ENCODE results near the gene PHLDB2.

PHLDB2 gene

GRCh38 chr3:111881480-111881879 is 22.4 kb downstream of the PHLDB2 start:
- in situ Hi-C loops (cut with MboI; ENCODE audit: low sequenced_read_pairs): no loop called here

DNA sequence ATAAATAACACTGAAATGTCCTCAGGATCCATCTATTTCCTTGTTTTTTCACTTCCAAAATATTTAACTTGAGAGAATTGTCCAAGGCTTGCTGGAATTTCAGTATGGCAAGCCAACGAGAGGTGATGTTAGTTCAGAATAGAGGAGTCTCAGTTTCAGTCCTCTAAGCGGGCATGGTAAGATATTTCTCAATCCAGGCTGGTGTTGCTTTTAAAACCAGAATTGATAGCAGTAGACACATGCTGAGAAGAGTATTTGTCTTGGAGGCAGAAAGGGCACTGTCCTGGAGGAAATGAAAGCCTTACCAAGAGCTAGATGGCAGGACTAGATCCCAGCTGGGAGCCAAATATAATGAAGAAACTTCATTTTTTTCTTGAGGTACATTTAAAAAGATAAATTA is 23.1 kb downstream of the PHLDB2 start:
- in situ Hi-C loops (cut with MboI; ENCODE audit: low sequenced_read_pairs): no loop called here

DNA sequence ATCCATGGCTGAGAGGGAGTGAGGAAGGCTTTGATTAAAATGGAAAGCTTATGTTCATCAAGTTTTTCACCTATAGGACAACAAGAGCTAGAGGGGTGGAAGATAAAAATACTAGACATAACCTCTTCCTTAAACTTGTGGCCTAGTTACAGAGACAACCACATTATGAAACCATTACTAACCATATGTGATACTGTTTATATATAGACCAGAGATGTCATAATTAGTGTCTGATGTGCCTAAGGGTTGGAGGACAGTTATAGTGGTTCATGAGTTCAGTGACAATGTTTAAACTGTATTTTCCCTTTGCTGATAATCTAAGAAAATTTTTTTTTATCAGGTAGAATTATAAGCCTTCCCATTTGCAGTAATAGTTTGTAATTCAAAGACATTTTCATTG is 23.7 kb downstream of the PHLDB2 start:
- in situ Hi-C loops (cut with MboI; ENCODE audit: low sequenced_read_pairs): no loop called here

DNA sequence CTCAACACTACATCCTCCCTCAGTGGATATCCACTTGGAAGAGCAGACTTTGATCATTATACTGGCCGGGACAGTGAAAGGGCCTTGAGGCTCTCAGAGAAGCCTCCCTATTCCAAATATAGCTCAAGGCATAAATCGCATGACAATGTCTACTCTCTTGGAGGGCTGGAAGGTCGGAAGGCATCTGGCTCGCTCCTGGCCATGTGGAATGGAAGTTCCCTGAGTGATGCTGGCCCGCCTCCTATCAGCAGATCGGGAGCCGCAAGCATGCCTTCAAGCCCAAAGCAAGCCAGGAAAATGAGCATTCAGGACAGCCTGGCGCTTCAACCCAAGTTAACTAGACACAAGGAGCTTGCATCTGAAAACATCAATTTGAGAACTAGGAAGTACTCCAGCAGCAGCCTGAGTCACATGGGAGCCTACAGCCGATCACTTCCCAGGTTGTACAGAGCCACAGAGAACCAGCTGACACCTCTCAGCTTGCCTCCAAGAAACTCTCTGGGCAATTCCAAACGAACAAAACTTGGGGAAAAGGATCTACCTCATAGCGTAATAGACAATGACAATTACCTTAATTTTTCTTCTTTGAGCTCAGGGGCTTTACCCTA is 25.4 kb downstream of the PHLDB2 start:
- in situ Hi-C loops (cut with MboI; ENCODE audit: low sequenced_read_pairs): no loop called here

GRCh38 chr3:111885578-111885977 is 26.5 kb downstream of the PHLDB2 start:
- in situ Hi-C loops (cut with MboI; ENCODE audit: low sequenced_read_pairs): no loop called here

- in situ Hi-C loops (cut with MboI; ENCODE audit: low sequenced_read_pairs): no loop called here
Measured at GRCh38 chr3:111890051-111890580, 31.1 kb downstream of the PHLDB2 start.

GRCh38 chr3:111892070-111892469 is 33.0 kb downstream of the PHLDB2 start:
- in situ Hi-C loops (cut with MboI; ENCODE audit: low sequenced_read_pairs): no loop called here

- in situ Hi-C loops (cut with MboI; ENCODE audit: low sequenced_read_pairs): no loop called here
Measured at GRCh38 chr3:111895071-111895470, 36.0 kb downstream of the PHLDB2 start.

DNA sequence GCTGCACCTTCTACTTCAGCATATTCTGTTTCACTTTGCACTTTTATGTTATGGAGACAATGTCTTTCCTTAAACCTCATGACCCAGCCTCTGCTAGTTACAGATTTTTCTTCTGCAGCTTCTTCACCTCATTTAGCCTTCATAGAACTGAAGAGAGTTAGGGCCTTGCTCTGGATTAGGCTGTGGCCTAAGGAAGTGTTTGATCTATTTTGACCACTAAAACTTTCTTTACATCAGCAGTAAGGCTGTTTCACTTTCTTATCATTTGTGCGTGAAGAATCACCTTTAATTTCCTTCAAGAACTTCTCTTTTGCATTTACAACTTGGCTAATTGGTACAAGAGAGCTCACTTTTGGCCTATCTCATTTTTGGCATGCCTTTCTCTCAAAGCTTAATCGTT is 40.9 kb downstream of the PHLDB2 start:
- in situ Hi-C loops (cut with MboI; ENCODE audit: low sequenced_read_pairs): no loop called here

GRCh38 chr3:111901637-111902036 is 42.6 kb downstream of the PHLDB2 start:
- in situ Hi-C loops (cut with MboI; ENCODE audit: low sequenced_read_pairs): no loop called here

- in situ Hi-C loops (cut with MboI; ENCODE audit: low sequenced_read_pairs): no loop called here
Measured at GRCh38 chr3:111902534-111902933, 43.5 kb downstream of the PHLDB2 start.

DNA sequence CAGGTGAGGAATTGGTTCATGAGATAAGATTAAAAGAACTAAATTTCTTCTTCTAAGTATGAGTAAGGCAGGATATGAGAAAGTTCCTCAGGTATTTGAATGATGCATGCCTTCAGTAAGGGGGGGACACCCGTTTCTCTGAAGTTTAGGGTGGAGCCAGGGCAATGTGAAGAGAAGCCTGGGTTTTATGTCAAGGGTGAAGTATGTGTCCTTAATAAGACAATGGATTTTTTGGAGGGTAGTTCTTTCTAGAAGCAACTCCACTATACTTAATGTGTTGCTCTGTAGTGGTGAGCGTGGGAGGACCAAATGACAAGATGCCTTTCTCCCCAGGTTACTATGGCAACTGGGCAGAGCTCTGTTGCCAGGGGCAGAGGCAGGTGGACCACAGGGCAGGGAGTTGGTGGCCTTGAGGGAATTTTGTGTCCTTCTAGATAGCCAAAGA is 44.0 kb downstream of the PHLDB2 start:
- in situ Hi-C loops (cut with MboI; ENCODE audit: low sequenced_read_pairs): no loop called here

- in situ Hi-C loops (cut with MboI; ENCODE audit: low sequenced_read_pairs): no loop called here
Measured at GRCh38 chr3:111904376-111905241, 45.5 kb downstream of the PHLDB2 start.

DNA sequence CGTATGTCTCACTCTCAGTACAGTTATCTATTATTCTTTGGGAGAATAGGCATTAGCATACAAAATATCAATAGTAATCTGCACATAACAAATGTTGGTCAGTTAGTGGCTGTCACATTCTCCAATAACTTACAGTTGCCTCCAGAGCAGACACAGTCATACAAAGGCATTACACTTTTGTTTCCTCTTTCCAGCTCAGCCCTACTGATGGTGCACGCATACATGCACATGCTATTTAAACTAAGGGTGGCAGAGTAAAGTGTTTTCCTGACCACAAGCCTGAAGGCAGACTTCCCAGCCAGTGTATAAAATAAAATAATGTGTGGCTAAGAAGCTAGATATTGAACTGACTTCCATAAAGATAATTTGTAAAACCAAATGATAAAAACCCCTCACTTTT is 47.6 kb downstream of the PHLDB2 start:
- in situ Hi-C loops (cut with MboI; ENCODE audit: low sequenced_read_pairs): no loop called here

GRCh38 chr3:111907151-111907550 is 48.1 kb downstream of the PHLDB2 start:
- in situ Hi-C loops (cut with MboI; ENCODE audit: low sequenced_read_pairs): no loop called here

DNA sequence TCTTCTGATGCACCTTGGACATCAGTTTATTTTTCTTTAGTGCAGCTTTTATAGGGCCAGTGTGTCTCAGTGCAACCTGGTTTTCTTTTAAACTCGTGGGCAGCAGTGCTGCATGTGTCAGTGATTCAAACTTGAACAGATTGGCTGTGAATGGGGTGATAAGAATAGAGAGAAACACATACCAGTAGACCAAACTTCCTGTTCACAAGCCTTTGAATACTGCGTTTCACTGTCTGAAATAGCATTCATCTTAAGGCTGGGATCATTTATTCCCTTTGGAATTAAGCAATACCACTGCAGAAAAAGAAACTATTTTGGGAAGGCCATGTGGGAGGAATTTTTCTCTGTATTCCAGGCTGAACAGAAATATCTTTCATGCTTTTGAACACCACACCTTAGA is 51.7 kb downstream of the PHLDB2 start:
- in situ Hi-C loops (cut with MboI; ENCODE audit: low sequenced_read_pairs): no loop called here

GRCh38 chr3:111911446-111911845 is 52.4 kb downstream of the PHLDB2 start:
- in situ Hi-C loops (cut with MboI; ENCODE audit: low sequenced_read_pairs): no loop called here

GRCh38 chr3:111913163-111913763 is 54.2 kb downstream of the PHLDB2 start:
- in situ Hi-C loops (cut with MboI; ENCODE audit: low sequenced_read_pairs): no loop called here

DNA sequence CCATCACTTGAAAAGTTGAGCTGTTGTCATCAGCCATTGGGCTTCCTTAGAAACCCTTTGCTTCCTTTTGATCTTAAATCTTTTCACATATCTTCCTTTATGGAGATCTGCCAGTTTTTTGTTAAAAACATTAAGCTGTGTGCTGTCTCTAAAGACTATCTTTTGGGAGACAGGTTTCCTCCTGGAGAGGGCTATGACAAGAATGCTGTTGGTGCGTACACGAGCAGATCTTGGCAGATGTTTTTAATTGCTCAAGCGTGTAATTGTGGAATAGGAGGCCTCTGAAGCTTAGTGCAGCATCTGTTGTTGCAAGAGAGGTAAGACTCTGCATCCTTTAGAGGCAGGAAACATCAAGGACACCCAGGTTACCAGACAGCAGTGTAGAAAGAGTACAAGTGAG is 56.8 kb downstream of the PHLDB2 start:
- in situ Hi-C loops (cut with MboI; ENCODE audit: low sequenced_read_pairs): no loop called here

- in situ Hi-C loops (cut with MboI; ENCODE audit: low sequenced_read_pairs): no loop called here
Measured at GRCh38 chr3:111917300-111917699, 58.2 kb downstream of the PHLDB2 start.

GRCh38 chr3:111919370-111920065 is 60.5 kb downstream of the PHLDB2 start:
- in situ Hi-C loops (cut with MboI; ENCODE audit: low sequenced_read_pairs): no loop called here
